ENCODE data around the gene VTA1. TPM values are rescaled to one million over a fixed set of nuclear protein-coding genes. Genes with fewer than 3 reads are reported as not detected.
"Not testable (repeated sequence)": the region's sequence is repeated elsewhere in the genome, so short reads cannot be mapped to it uniquely, and the experiment has no call there.

The VTA1 gene
- total RNA-seq, 1 experiment from 2014 or later = 119 TPM

GRCh38 chr6:142183351-142183750 lies 36.3 kb downstream of the VTA1 start:
- Histone ChIP-seq H3K4me1 (replicated peaks) (no peaks in the 10 kb centered on the region), H3K27ac (no peak overlapping the region), H3K4me3 (no peak overlapping the region), H3K9me3 (replicated peaks) (no peaks in the 10 kb centered on the region; the same call in 1 of the 2 replicates), H3K27me3 (replicated peaks) (no peaks in the 10 kb centered on the region), H3K36me3 (peaks cover 15% of the 10 kb centered on the region)
- DNase-seq (ENCODE audit: low read depth in 1 of 2, low spot score in 2 of 2) = no peak

- DNase-seq (ENCODE audit: low read depth in 1 of 2, low spot score in 2 of 2) = no peak
Measured at GRCh38 chr6:142184307-142184706, 37.2 kb downstream of the VTA1 start.

GRCh38 chr6:142185641-142186040 lies 38.6 kb downstream of the VTA1 start:
- Histone ChIP-seq H3K9me3 (replicated peaks) (no peaks in the 10 kb centered on the region), H3K4me1 (replicated peaks) (no peaks in the 10 kb centered on the region), H3K27ac (no peak overlapping the region), H3K4me3 (no peak overlapping the region), H3K36me3 (peaks cover 20% of the 10 kb centered on the region), H3K27me3 (replicated peaks) (no peaks in the 10 kb centered on the region)
- DNase-seq (ENCODE audit: low read depth in 1 of 2, low spot score in 2 of 2) = no peak

More at GRCh38 chr6:142184307-142184706, 37.2 kb downstream of the VTA1 start:
- Histone ChIP-seq H3K9me3 (replicated peaks) (no peaks in the 10 kb centered on the region; the same call in 1 of the 2 replicates), H3K4me1 (replicated peaks) (no peaks in the 10 kb centered on the region), H3K4me3 (no peak overlapping the region), H3K27ac (no peak overlapping the region), H3K36me3 (peaks cover 17% of the 10 kb centered on the region), H3K27me3 (replicated peaks) (no peaks in the 10 kb centered on the region)

GRCh38 chr6:142187209-142187608 lies 40.1 kb downstream of the VTA1 start:
- Histone ChIP-seq H3K36me3 (peaks cover 23% of the 10 kb centered on the region), H3K27ac (no peak overlapping the region), H3K4me3 (no peak overlapping the region), H3K4me1 (replicated peaks) (no peaks in the 10 kb centered on the region), H3K27me3 (replicated peaks) (no peaks in the 10 kb centered on the region), H3K9me3 (replicated peaks) (no peaks in the 10 kb centered on the region)
- no peak for DNase-seq (ENCODE audit: low read depth in 1 of 2, low spot score in 2 of 2)

- H3K4me3 ChIP-seq; H3K4me1 ChIP-seq (replicated peaks); H3K27ac ChIP-seq; H3K27me3 ChIP-seq (replicated peaks); DNase-seq (ENCODE audit: low read depth in 1 of 2, low spot score in 2 of 2); H3K9me3 ChIP-seq (replicated peaks): not testable (repeated sequence)
- H3K36me3 ChIP-seq = peaks cover 15% of the 10 kb centered on the region
Measured at GRCh38 chr6:142188341-142188740, 41.3 kb downstream of the VTA1 start.

GRCh38 chr6:142189057-142189456 lies 42.0 kb downstream of the VTA1 start:
- Histone ChIP-seq H3K36me3 (peaks cover 20% of the 10 kb centered on the region), H3K9me3 (replicated peaks) (no peaks in the 10 kb centered on the region), H3K27me3 (replicated peaks) (no peaks in the 10 kb centered on the region), H3K4me1 (replicated peaks) (no peaks in the 10 kb centered on the region), H3K27ac (no peak overlapping the region), H3K4me3 (no peak overlapping the region)
- DNase-seq (ENCODE audit: low read depth in 1 of 2, low spot score in 2 of 2) = no peak

- H3K9me3 ChIP-seq (replicated peaks) = no peaks in the 10 kb centered on the region
- peaks cover 20% of the 10 kb centered on the region for H3K36me3 ChIP-seq
- DNase-seq (ENCODE audit: low read depth in 1 of 2, low spot score in 2 of 2) = no peak
- no peak overlapping the region for H3K4me3 ChIP-seq
- H3K27ac ChIP-seq = no peak overlapping the region
- H3K27me3 ChIP-seq (replicated peaks) = no peaks in the 10 kb centered on the region
- H3K4me1 ChIP-seq (replicated peaks) = peaks cover 6% of the 10 kb centered on the region
Measured at GRCh38 chr6:142192343-142192742, 45.3 kb downstream of the VTA1 start.

- no peak for DNase-seq (ENCODE audit: low read depth in 1 of 2, low spot score in 2 of 2)
- Histone ChIP-seq H3K27me3 (replicated peaks) (no peaks in the 10 kb centered on the region), H3K4me1 (replicated peaks) (peaks cover 6% of the 10 kb centered on the region), H3K9me3 (replicated peaks) (no peaks in the 10 kb centered on the region), H3K36me3 (peaks cover 24% of the 10 kb centered on the region), H3K4me3 (no peak overlapping the region), H3K27ac (no peak overlapping the region)
Measured at GRCh38 chr6:142193621-142194020, 46.6 kb downstream of the VTA1 start.

- Histone ChIP-seq H3K36me3 (peaks cover 26% of the 10 kb centered on the region), H3K27me3 (replicated peaks) (no peaks in the 10 kb centered on the region), H3K9me3 (replicated peaks) (no peaks in the 10 kb centered on the region), H3K27ac (0 out of 2 replicates have a peak overlapping the region, but pooled peaks have one; percentile 8), H3K4me3 (no peak overlapping the region), H3K4me1 (replicated peaks) (peaks cover 6% of the 10 kb centered on the region)
- DNase-seq (ENCODE audit: low read depth in 1 of 2, low spot score in 2 of 2) = peak in 1 of 2 experiments; percentile 17
Measured at GRCh38 chr6:142195862-142196541, 48.9 kb downstream of the VTA1 start.

- DNase-seq (ENCODE audit: low read depth in 1 of 2, low spot score in 2 of 2) = no peak
- Histone ChIP-seq H3K9me3 (replicated peaks) (no peaks in the 10 kb centered on the region), H3K36me3 (peaks cover 22% of the 10 kb centered on the region), H3K4me1 (replicated peaks) (peaks cover 2% of the 10 kb centered on the region), H3K27ac (no peak overlapping the region), H3K27me3 (replicated peaks) (no peaks in the 10 kb centered on the region), H3K4me3 (no peak overlapping the region)
Measured at GRCh38 chr6:142200846-142201628, 54.0 kb downstream of the VTA1 start.

- DNase-seq (ENCODE audit: low read depth in 1 of 2, low spot score in 2 of 2) = peak; percentile 28 to 48
- no peaks in the 10 kb centered on the region for H3K27me3 ChIP-seq (replicated peaks)
- no peaks in the 10 kb centered on the region for H3K9me3 ChIP-seq (replicated peaks)
- H3K4me3 ChIP-seq = no peak overlapping the region
- peaks cover 48% of the 10 kb centered on the region for H3K36me3 ChIP-seq
- no peak overlapping the region for H3K27ac ChIP-seq
- H3K4me1 ChIP-seq (replicated peaks) = no peaks in the 10 kb centered on the region
Measured at GRCh38 chr6:142207265-142207877, 60.3 kb downstream of the VTA1 start.

GRCh38 chr6:142210606-142211005 lies 63.5 kb downstream of the VTA1 start:
- Histone ChIP-seq H3K27me3 (replicated peaks) (no peaks in the 10 kb centered on the region), H3K4me1 (replicated peaks) (no peaks in the 10 kb centered on the region), H3K4me3 (no peak overlapping the region), H3K36me3 (peaks cover 66% of the 10 kb centered on the region), H3K9me3 (replicated peaks) (no peaks in the 10 kb centered on the region), H3K27ac (no peak overlapping the region)
- DNase-seq (ENCODE audit: low read depth in 1 of 2, low spot score in 2 of 2) = no peak

- H3K4me1 ChIP-seq (replicated peaks) = no peaks in the 10 kb centered on the region
- peaks cover 54% of the 10 kb centered on the region for H3K36me3 ChIP-seq
- no peak for DNase-seq (ENCODE audit: low read depth in 1 of 2, low spot score in 2 of 2)
- H3K4me3 ChIP-seq = no peak overlapping the region
- H3K9me3 ChIP-seq (replicated peaks) = no peaks in the 10 kb centered on the region
- no peaks in the 10 kb centered on the region for H3K27me3 ChIP-seq (replicated peaks)
- no peak overlapping the region for H3K27ac ChIP-seq
Measured at GRCh38 chr6:142213402-142213801, 66.3 kb downstream of the VTA1 start.

GRCh38 chr6:142218446-142218845 lies 71.4 kb downstream of the VTA1 start:
- Histone ChIP-seq H3K27ac (no peak overlapping the region), H3K4me1 (replicated peaks) (no peaks in the 10 kb centered on the region), H3K36me3 (peaks cover 33% of the 10 kb centered on the region), H3K27me3 (replicated peaks) (no peaks in the 10 kb centered on the region), H3K4me3 (no peak overlapping the region), H3K9me3 (replicated peaks) (no peaks in the 10 kb centered on the region)
- DNase-seq (ENCODE audit: low read depth in 1 of 2, low spot score in 2 of 2) = no peak

Data from SJSA1 (cell line).